Neutrophil (primary cell): Measurements from ENCODE around the gene ZNF575.
"Not testable (repeated sequence)": the region's sequence is repeated elsewhere in the genome, so short reads cannot be mapped to it uniquely, and the experiment has no call there.

Experiments
- H3K27ac ChIP-seq: fragments of 200-600 bp; sonication (generic); 2 replicates; pipeline ENCODE4 v1.5.1; 2016; ENCODE audit warnings: mild to moderate bottlenecking, moderate library complexity
- H3K27me3 ChIP-seq: fragments of 200-600 bp; sonication (generic); 2 replicates; pipeline ENCODE4 v1.6.0; 2016; ENCODE audit warnings: mild to moderate bottlenecking
- H3K36me3 ChIP-seq: fragments of 200-600 bp; sonication (generic); 2 replicates; pipeline ENCODE4 v1.5.1; 2017
- H3K4me1 ChIP-seq, 2 experiments: fragments of 200-600 bp in 1 of 2; sonication (generic) in 1 of 2; 1 replicate in 1 of 2; 2 replicates in 1 of 2; pipeline versions ENCODE4 v1.5.1 to v1.6.1; 2013 to 2016; ENCODE audit warnings: low read depth in 1 of 2, low read length in 1 of 2, mild to moderate bottlenecking in 1 of 2, moderate library complexity in 1 of 2; ENCODE audit not compliant: control insufficient read depth in 1 of 2, insufficient read depth in 1 of 2
- H3K4me3 ChIP-seq, 2 experiments: fragments of 200-600 bp in 1 of 2; sonication (generic) in 1 of 2; 1 replicate in 1 of 2; 2 replicates in 1 of 2; pipeline ENCODE4 v1.5.1; 2013 to 2016; ENCODE audit warnings: low read depth in 1 of 2, low read length in 1 of 2, mild to moderate bottlenecking in 1 of 2, moderate library complexity in 1 of 2
- H3K9me3 ChIP-seq: fragments of 200-600 bp; sonication (generic); 2 replicates; pipeline ENCODE4 v1.5.1; 2016
- CTCF ChIP-seq: fragments of 200-600 bp; sonication (generic); IDR thresholded peaks from 2 replicates; pipeline ENCODE4 v1.5.1; 2016; ENCODE audit warnings: antibody characterized with exemption

Gene ZNF575

GRCh38 chr19:43510713-43511112 is 22.3 kb upstream of the ZNF575 start:
- Histone ChIP-seq H3K4me3 (no peak overlapping the region), H3K36me3 (peaks cover 64% of the 10 kb centered on the region), H3K4me1 (no peaks in the 10 kb centered on the region), H3K9me3 (no peaks in the 10 kb centered on the region), H3K27ac (no peak overlapping the region), H3K27me3 (no peaks in the 10 kb centered on the region)
- no peak for TF ChIP-seq CTCF

GRCh38 chr19:43511324-43511723 is 21.7 kb upstream of the ZNF575 start:
- no peaks in the 10 kb centered on the region for H3K4me1 ChIP-seq
- H3K36me3 ChIP-seq, result peaks cover 62% of the 10 kb centered on the region
- no peak overlapping the region for H3K4me3 ChIP-seq
- no peak overlapping the region for H3K27ac ChIP-seq
- no peak for TF ChIP-seq CTCF
- H3K27me3 ChIP-seq, result no peaks in the 10 kb centered on the region
- H3K9me3 ChIP-seq, result no peaks in the 10 kb centered on the region

- not testable (repeated sequence) for H3K4me3 ChIP-seq, H3K27ac ChIP-seq, H3K27me3 ChIP-seq, H3K9me3 ChIP-seq, H3K4me1 ChIP-seq
- peaks cover 63% of the 10 kb centered on the region for H3K36me3 ChIP-seq
Measured at GRCh38 chr19:43512399-43512798, 20.6 kb upstream of the ZNF575 start.

- H3K36me3 ChIP-seq, result peaks cover 19% of the 10 kb centered on the region
- H3K27me3 ChIP-seq, result no peaks in the 10 kb centered on the region
- peaks cover 17 to 25% of the 10 kb centered on the region in 2 experiments for H3K4me1 ChIP-seq
- H3K27ac ChIP-seq, result no peak overlapping the region
- no peak overlapping the region for H3K4me3 ChIP-seq
- no peaks in the 10 kb centered on the region for H3K9me3 ChIP-seq
- TF ChIP-seq CTCF, result no peak
Measured at GRCh38 chr19:43518051-43518450, 14.9 kb upstream of the ZNF575 start.

- Histone ChIP-seq H3K27me3 (no peaks in the 10 kb centered on the region), H3K4me1 (peaks cover 19 to 28% of the 10 kb centered on the region in 2 experiments), H3K36me3 (peaks cover 15% of the 10 kb centered on the region), H3K4me3 (no peak overlapping the region), H3K9me3 (no peaks in the 10 kb centered on the region), H3K27ac (no peak overlapping the region)
- peak; percentile 75 for TF ChIP-seq CTCF
Measured at GRCh38 chr19:43519436-43520088, 13.4 kb upstream of the ZNF575 start.

GRCh38 chr19:43522929-43523328 is 10.1 kb upstream of the ZNF575 start:
- H3K36me3 ChIP-seq, result no peaks in the 10 kb centered on the region
- H3K4me1 ChIP-seq, result peaks cover 47 to 56% of the 10 kb centered on the region in 2 experiments
- no peaks in the 10 kb centered on the region for H3K9me3 ChIP-seq
- no peaks in the 10 kb centered on the region for H3K27me3 ChIP-seq
- no peak for TF ChIP-seq CTCF
- no peak overlapping the region for H3K27ac ChIP-seq
- H3K4me3 ChIP-seq, result no peak overlapping the region

GRCh38 chr19:43523696-43524095 is 9.3 kb upstream of the ZNF575 start:
- peaks cover 45 to 56% of the 10 kb centered on the region in 2 experiments for H3K4me1 ChIP-seq
- not testable (repeated sequence) for H3K27ac ChIP-seq

More at GRCh38 chr19:43523696-43524095, 9.3 kb upstream of the ZNF575 start:
- H3K9me3 ChIP-seq, H3K4me3 ChIP-seq, H3K36me3 ChIP-seq, H3K27me3 ChIP-seq: not testable (repeated sequence)
